GM18907 (cell line): ENCODE measurements around the gene ARMC3.

Source experiments
- ATAC-seq: cut with Tn5 transposase; IDR thresholded peaks from one replicate; pipeline ENCODE4 v1.9.1; 2021; ENCODE audit warnings: mild to moderate bottlenecking, moderate library complexity; ENCODE audit not compliant: unreplicated experiment

Gene ARMC3

DNA sequence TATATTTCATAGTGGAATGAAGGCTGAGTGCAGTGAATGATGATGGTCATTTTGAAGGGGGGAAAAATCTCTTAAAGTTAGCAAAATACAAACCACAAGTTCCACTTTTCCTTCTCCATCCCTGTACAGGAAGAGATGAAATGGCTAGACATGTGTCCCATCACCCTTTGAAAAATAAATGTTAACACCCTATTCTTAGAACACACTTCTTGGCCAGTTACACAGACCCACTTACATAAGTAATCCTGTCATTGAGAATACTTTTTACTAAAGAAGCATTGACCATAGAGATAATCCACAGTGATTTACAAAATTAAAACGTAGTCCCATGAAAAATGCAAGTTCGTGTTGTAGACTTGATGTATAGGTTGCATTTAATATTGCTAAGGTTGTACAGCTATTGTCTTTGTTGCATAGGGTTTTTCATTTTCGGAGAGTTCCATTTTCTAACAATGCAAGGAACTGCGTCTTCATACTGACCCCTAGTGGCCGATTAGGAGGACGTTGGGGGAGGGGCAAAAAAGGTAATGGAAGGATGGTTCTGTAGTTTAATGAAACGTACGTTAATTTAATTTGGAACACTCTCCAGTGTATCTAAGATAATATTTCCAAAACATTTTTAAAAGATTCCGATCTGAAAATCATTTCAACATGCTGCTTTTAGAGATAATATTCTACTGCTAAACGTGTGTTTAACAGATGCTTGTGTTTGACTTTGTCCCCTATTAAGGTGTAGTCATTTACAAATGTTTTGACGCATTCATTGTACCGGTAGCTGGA, 60.9 kb downstream of the ARMC3 start:
- peak; percentile 66 for ATAC-seq

- no peak for ATAC-seq
Measured at GRCh38 chr10:22990443-22990842, 62.6 kb downstream of the ARMC3 start.

GRCh38 chr10:22992075-22992474, 64.2 kb downstream of the ARMC3 start:
- ATAC-seq, result no peak

GRCh38 chr10:22992621-22993020, 64.8 kb downstream of the ARMC3 start:
- ATAC-seq, result no peak

- ATAC-seq, result no peak
Measured at GRCh38 chr10:22993314-22993713, 65.5 kb downstream of the ARMC3 start.

GRCh38 chr10:22997096-22997495, 69.2 kb downstream of the ARMC3 start:
- ATAC-seq, result no peak

DNA sequence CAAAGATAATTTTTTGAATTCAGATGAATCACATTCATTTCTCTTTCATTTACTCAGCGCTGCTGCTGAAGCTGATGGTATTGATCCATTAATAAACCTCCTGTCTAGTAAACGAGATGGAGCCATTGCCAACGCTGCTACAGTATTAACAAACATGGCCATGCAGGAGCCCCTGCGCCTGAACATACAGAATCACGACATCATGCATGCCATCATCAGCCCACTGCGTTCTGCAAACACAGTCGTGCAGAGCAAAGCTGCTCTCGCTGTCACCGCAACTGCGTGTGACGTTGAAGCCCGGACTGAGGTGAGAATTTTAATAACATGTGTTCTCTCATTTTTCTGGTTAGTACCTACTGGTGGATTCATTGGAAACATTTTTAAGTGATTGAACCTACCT, 70.2 kb downstream of the ARMC3 start:
- ATAC-seq, result no peak

- no peak for ATAC-seq
Measured at GRCh38 chr10:22999942-23000341, 72.1 kb downstream of the ARMC3 start.

- no peak for ATAC-seq
Measured at GRCh38 chr10:23001901-23002516, 74.2 kb downstream of the ARMC3 start.

DNA sequence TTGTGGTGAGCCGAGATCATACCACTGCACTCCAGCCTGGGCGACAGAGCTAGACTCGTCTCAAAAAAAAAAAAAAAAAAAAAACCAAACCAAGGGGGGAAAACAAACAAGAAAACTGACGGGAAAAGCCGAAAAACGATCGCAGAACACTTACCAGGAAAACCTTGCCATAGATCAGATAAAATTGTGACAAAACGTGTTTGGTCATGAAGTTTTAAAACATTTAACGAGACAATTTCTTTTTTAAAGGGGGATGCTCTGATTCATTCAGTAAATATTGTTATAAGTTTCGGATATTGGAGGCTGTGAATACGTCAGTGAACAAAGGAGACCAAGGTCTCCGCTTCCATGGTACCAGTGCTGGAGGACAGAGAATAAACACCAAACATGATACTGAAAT, 77.3 kb downstream of the ARMC3 start:
- no peak for ATAC-seq

- ATAC-seq, result no peak
Measured at GRCh38 chr10:23013581-23014335, 85.9 kb downstream of the ARMC3 start.

GRCh38 chr10:23015021-23015707, 87.3 kb downstream of the ARMC3 start:
- peak; percentile 94 for ATAC-seq

DNA sequence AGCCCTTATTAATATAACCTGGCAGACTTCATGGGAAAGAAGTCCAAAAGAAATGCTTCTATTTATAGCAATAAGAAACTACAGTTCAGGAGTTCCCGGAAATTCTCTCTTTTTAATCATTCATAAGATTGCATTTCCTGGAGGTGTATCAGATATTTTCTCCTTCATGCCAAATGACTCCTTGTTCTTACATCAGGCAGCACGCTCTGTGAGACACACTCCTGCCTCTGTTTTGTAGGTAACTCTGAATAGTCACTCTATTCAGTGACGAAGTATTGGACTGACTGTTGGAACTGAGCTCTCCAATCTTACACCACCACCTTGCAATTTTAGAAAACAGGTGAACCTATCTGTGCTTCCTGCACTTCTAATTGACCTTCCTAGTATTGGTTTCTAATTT, 88.8 kb downstream of the ARMC3 start:
- no peak for ATAC-seq

- no peak for ATAC-seq
Measured at GRCh38 chr10:23019633-23020032, 91.8 kb downstream of the ARMC3 start.

GRCh38 chr10:23021430-23021829, 93.6 kb downstream of the ARMC3 start:
- ATAC-seq, result no peak

- ATAC-seq, result no peak
Measured at GRCh38 chr10:23024002-23024401, 96.1 kb downstream of the ARMC3 start.

DNA sequence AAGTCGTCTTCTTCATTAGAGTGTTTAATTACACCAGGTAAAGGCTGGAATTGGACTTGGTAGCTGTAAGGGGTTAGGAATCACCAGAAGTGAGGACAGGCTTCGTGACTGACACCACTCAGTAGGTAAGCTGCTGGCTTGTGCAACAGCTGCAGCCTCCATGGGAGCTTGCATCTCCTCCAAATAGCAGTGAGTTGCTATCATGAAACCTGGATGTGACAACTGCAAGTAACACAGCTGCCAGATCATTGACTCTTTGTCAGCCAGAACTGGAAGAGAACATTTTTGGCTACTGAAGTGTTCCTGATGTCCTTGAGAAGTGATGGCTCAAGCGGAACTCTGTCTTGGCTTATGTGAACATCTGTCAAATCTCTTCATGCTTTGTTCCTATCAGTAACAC, 103.5 kb downstream of the ARMC3 start:
- ATAC-seq, result no peak

- ATAC-seq, result no peak
Measured at GRCh38 chr10:23034790-23035189, 106.9 kb downstream of the ARMC3 start.

- ATAC-seq, result no peak
Measured at GRCh38 chr10:23035569-23035968, 107.7 kb downstream of the ARMC3 start.

GRCh38 chr10:23037152-23037551, 109.3 kb downstream of the ARMC3 start:
- ATAC-seq, result no peak

- no peak for ATAC-seq
Measured at GRCh38 chr10:23037561-23037960, 109.7 kb downstream of the ARMC3 start.
